GM18519 (cell line): Measurements from ENCODE around the gene GIMAP6.
"Not testable (repeated sequence)": the region's sequence is repeated elsewhere in the genome, so short reads cannot be mapped to it uniquely, and the experiment has no call there.

Experiments
- ATAC-seq: cut with Tn5 transposase; IDR thresholded peaks from one replicate; pipeline ENCODE4 v1.9.1; 2021; ENCODE audit warnings: mild to moderate bottlenecking, moderate library complexity; ENCODE audit not compliant: unreplicated experiment, low FRiP score

GIMAP6 gene

DNA sequence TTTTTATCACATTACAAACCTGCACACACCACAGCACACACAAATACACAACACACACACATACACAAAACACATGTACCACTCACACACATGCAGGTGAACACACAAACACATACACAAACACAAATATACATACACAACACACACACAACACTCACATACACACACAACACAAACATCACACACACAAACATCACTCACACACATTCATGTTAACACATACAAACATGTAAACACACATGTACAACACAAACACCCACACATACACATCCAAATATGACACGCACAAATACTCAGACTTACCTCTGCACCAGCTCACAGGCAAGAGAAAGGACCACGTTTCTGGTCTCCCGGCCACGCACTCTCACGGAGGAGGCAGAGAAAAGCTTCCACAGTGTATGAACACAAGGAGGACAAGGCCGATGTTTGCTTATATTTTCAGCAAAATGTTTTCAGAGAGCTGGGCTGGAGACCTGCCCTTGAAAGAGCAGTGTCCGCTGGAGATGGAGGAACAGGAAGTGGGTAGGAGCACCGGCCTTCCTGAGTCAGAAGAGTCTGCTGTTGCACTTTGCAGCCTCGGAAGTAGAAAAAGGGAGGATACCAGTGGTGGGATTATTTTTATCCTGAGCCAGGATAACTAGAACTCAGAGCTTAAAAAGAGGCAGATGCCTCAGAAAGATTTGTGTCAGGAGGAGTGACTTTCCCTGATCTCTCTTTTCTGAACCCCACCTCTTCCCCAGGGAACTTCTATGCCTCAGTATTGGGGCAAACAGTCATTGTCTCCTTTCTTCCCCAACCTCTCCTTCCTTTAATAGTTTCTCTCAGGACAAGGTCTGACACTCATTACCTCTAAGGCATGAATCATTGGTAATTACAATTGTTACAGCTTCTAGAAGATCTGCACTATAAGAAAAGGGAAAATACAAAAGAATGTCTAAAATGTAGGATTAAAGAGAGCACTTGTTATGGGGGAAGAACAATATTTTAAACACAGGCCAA lies at the start of gene GIMAP6:
Gene GIMAP6 (minus strand): TSS at position 520 of the 999 bp plus-strand sequence. CDS start 2,243 bp downstream, outside the sequence.
- ATAC-seq: peak; percentile 61

DNA sequence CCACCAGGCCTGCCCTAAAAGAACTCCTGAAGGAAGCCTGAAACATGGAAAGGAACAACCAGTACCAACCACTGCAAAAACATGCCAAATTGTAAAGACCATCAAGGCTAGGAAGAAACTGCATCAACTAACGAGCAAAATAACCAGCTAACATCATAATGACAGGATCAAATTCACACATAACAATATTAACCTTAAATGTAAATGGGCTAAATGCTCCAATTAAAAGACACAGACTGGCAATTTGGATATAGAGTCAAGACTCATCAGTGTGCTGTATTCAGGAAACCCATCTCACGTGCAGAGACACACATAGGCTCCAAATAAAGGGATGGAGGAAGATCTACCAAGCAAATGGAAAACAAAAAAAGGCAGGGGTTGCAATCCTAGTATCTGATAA lies 48.2 kb upstream of the GIMAP6 start:
- ATAC-seq: not testable (repeated sequence)

DNA sequence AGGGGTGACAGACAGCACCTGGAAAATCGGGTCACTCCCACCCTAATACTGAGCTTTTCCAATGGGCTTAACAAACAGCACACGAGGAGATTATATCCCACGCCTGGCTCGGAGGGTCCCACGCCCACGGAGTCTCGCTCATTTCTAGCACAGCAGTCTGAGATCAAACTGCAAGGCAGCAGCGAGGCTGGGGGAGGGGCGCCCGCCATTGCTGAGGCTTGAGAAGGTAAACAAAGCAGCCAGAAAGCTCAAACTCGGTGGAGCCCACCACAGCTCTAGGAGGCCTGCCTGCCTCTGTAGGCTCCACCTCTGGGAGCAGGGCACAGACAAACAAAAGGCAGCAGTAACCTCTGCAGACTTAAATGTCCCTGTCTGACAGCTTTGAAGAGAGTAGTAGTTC lies 46.4 kb upstream of the GIMAP6 start:
- not testable (repeated sequence) for ATAC-seq

DNA sequence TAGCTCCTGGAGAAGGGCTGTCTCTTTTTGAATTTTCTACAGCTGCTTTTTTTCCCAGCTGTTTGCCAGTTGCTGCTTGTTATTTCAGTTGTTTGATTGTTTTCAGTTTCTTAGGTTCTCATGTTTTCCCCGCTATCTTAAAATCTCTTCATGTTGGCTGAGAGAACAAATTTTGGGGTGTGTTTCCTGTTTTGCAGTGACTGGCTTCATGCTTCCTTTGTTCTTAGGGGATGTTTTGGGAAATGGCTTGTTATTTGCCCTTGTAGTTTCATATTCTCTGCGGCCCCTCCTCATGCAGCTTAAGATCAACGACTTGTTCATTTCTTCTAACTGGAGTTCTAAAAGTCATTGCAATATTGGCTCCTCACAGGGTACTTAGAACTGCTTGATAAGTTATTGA lies 44.7 kb upstream of the GIMAP6 start:
- ATAC-seq: not testable (repeated sequence)

DNA sequence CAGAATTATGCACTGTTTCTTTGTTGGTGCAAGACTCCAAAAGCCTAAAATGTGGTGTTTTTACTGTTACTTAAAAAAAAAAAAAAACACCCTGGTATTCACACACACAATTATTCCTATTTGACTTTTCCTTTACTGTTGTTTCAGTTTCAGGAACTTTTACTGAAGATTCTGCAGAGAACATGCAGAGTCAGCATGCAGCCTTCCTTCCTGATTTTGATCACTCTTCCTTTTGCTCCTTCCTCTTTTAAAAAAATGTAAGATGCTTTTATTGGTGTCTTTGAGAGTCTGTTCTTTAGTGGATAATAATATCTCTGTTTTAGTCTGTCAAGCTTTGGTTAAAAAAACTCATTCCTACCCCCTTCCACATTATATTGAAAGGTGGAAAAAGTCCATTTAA lies 44.1 kb upstream of the GIMAP6 start:
- not testable (repeated sequence) for ATAC-seq

- no peak for ATAC-seq
These were observed 43.5 kb upstream of the GIMAP6 start for GRCh38 chr7:150675714-150676113.

GRCh38 chr7:150671798-150672585 lies 39.8 kb upstream of the GIMAP6 start:
- not testable (repeated sequence) for ATAC-seq

- ATAC-seq: no peak
These were observed 36.8 kb upstream of the GIMAP6 start for GRCh38 chr7:150668977-150669376.

DNA sequence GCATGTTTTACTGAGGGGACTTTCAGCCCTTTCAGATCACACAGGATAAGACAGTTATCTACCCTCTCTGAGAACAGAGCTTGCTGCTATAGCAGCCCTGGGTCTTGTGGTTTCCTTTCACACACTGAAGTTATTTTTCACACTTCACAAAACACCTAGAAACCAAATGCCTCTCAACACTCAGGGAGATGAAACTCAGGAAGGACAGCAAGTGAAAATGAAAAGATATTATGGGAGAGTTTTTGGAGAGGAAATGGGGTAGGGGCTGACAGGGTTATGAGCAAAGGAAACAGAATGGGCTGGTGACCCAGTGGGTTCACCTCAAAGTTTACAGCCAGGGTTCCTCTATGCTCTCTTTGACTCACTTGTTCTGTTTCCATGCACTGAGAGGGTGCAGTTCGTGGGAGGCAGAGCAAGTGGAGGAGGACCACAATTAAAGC lies 36.3 kb upstream of the GIMAP6 start:
- peak; percentile 71 for ATAC-seq

DNA sequence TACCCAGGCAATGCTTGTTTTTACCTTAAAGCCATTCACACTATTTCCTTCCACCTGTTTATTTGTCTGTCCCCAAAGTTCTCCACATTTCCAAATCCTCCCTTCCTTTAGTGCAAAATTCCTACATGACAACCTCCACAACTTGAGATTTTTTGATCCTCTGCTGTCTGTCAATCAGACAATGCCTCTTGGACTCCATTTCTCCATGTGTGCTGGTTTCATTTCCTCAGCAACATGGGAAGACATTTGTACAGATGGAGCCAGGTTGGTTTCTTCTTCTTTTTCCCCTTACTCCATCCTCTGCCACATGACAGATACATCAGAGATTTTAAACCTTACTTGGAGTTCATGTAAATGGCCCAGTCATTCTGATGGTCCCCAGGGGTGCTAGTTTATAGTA lies 34.2 kb upstream of the GIMAP6 start:
- no peak for ATAC-seq

GRCh38 chr7:150665896-150666295 lies 33.7 kb upstream of the GIMAP6 start:
- ATAC-seq: no peak

- no peak for ATAC-seq
These were observed 33.0 kb upstream of the GIMAP6 start for GRCh38 chr7:150665089-150665748.

GRCh38 chr7:150663802-150664494 lies 31.8 kb upstream of the GIMAP6 start:
- no peak for ATAC-seq

DNA sequence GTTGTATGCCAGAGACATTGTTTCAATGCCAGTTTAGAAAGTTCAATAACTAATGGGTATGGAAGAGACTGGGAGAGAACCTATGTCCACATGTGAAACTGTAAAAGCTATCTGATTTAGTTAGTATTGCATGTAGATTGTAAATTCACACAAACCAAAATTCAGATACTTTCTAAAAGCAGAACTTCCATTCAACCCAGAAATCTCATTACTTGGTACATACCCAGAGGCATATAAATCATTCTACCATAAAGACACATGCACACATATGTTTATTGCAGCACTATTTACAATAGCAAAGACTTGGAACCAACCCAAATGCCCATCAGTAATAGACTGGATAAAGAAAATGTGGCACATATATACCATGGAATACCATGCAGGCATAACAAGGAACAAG lies 30.6 kb upstream of the GIMAP6 start:
- ATAC-seq: not testable (repeated sequence)

DNA sequence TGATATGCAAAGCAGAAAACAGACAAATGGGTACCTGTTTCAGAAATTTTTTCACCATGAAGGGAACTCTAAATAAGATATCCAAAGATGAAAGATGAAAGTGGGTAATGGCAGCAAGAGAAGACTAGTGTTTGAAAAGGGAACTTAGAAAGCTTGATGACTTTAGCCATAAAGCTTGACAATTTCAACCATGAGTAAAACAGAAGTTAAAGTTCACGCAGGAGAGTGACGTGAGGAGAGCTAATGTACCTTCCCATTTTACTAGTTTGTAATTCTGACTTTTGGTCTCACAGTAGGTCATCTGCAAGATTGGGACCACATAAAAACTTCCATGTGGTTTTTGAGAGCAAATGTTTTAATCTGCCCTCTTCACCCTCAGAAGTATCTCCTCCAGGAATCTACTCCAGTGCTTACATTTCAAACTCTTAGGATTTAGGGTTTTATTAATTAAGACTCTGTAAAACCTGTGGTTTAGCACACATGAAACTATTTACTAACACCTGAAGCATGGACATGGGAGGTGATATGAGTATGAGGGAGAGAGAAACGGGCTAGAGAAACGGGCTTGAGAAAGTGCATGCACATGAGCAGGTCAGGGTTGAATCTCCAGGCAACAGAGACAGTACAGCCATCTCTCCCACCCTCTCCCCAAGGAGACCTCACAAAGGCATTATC lies 28.9 kb upstream of the GIMAP6 start:
- ATAC-seq: no peak

- no peak for ATAC-seq
These were observed 25.3 kb upstream of the GIMAP6 start for GRCh38 chr7:150657526-150657925.

DNA sequence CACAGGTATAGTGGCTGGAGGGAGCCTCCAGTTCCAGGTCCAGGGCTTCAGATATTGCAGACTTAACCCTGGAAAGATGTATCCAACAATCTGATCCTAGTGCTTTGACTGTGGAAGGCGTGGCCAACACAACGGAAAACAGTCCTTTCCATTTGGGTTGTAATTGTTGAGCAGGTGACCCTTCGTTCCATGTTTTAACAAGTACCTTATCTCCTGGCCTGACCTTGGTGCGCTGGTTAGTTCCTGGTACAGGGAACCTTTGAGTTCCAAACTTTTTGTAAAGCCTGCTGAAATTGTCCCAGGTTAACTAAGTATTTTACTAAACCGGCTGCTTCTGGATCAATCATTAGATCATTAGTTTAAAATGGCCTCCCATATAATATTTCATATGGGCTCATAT lies 23.9 kb upstream of the GIMAP6 start:
- no peak for ATAC-seq

GRCh38 chr7:150654692-150655091 lies 22.5 kb upstream of the GIMAP6 start:
- ATAC-seq: no peak

DNA sequence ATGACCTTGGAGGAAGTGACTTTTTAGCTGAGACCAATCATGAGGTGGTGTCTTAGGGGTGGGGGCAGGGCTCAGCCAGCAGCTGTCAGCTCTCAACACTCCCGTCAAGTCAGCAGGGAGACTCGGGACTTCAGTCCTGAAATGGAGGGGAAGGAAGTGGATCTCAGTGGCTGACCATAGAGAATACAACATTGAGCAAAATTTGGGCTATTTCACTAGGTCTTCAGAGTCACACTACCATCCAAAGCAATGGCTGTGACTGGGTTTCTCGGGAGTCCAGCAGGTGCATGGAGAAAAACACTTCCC lies 16.8 kb upstream of the GIMAP6 start:
- no peak for ATAC-seq
